IPS DF 19.7 (cell line): ENCODE data around the gene DSTYK.
"Not testable (repeated sequence)": the region's sequence is repeated elsewhere in the genome, so short reads cannot be mapped to it uniquely, and the experiment has no call there.

Experiments used
- DNase-seq: peaks from one replicate; pipeline ENCODE4 v3.0.0-alpha.2; 2013; ENCODE audit warnings: low read depth, low spot score

The DSTYK gene

GRCh38 chr1:205216588-205216987 lies 5.1 kb upstream of the DSTYK start:
- DNase-seq: no peak

GRCh38 chr1:205214756-205215155 lies 3.3 kb upstream of the DSTYK start:
- DNase-seq: no peak

- DNase-seq: no peak
These were observed 486 bp upstream of the DSTYK start for GRCh38 chr1:205211839-205212536.

GRCh38 chr1:205210756-205211168 lies 740 bp downstream of the DSTYK start:
- no peak for DNase-seq

GRCh38 chr1:205208811-205209210 lies 2.7 kb downstream of the DSTYK start:
- DNase-seq: no peak

- DNase-seq: no peak
These were observed 6.4 kb downstream of the DSTYK start for GRCh38 chr1:205205055-205205454.

GRCh38 chr1:205204552-205204951 lies 7.0 kb downstream of the DSTYK start:
- DNase-seq: no peak

- no peak for DNase-seq
These were observed 11.6 kb downstream of the DSTYK start for GRCh38 chr1:205199931-205200299.

- DNase-seq: no peak
These were observed 12.2 kb downstream of the DSTYK start for GRCh38 chr1:205199090-205199930.

- no peak for DNase-seq
These were observed 19.2 kb downstream of the DSTYK start for GRCh38 chr1:205192287-205192686.

- DNase-seq: no peak
These were observed 19.9 kb downstream of the DSTYK start for GRCh38 chr1:205191622-205192021.

GRCh38 chr1:205190845-205191577 lies 20.5 kb downstream of the DSTYK start:
- no peak for DNase-seq

- no peak for DNase-seq
These were observed 22.4 kb downstream of the DSTYK start for GRCh38 chr1:205189131-205189530.

GRCh38 chr1:205188596-205188995 lies 22.9 kb downstream of the DSTYK start:
- DNase-seq: no peak

GRCh38 chr1:205188098-205188497 lies 23.4 kb downstream of the DSTYK start:
- no peak for DNase-seq

- DNase-seq: no peak
These were observed 24.1 kb downstream of the DSTYK start for GRCh38 chr1:205187420-205187819.

GRCh38 chr1:205186191-205186590 lies 25.3 kb downstream of the DSTYK start:
- DNase-seq: no peak

GRCh38 chr1:205183676-205184335 lies 27.7 kb downstream of the DSTYK start:
- DNase-seq: no peak

GRCh38 chr1:205182930-205183329 lies 28.6 kb downstream of the DSTYK start:
- DNase-seq: no peak

GRCh38 chr1:205180331-205180730 lies 31.2 kb downstream of the DSTYK start:
- DNase-seq: not testable (repeated sequence)

- no peak for DNase-seq
These were observed 31.7 kb downstream of the DSTYK start for GRCh38 chr1:205179842-205180241.
